ENCODE measurements around the gene RAB10.

GRCh38 chr2:25994509-25994908 is 39.4 kb upstream of the RAB10 start:
- TF ChIP-seq CTCF (IDR thresholded peaks at IDR 0.05) (no peak), POLR2A (IDR thresholded peaks at IDR 0.05) (no peak)
